Brain microvascular endothelial cell (primary cell): ENCODE data around the gene PTPRN2.
"Not testable (repeated sequence)": the region's sequence is repeated elsewhere in the genome, so short reads cannot be mapped to it uniquely, and the experiment has no call there.

ENCODE experiments used
- DNase-seq: peaks from one replicate; pipeline ENCODE4 v3.0.0-alpha.2; 2020
- H3K27ac ChIP-seq: fragments of 250-450 bp; sonication (Bioruptor Pico); 2 replicates; pipeline ENCODE4 v1.5.1; 2020; ENCODE audit warnings: mild to moderate bottlenecking, moderate library complexity
- H3K27me3 ChIP-seq: fragments of 250-450 bp; sonication (Bioruptor Pico); replicated peaks from 2 replicates; pipeline ENCODE4 v1.5.1; 2020; ENCODE audit warnings: mild to moderate bottlenecking
- H3K36me3 ChIP-seq: fragments of 250-450 bp; sonication (Bioruptor Pico); replicated peaks from 2 replicates; pipeline ENCODE4 v1.5.1; 2020; ENCODE audit warnings: mild to moderate bottlenecking
- H3K4me3 ChIP-seq: 2 replicates; pipeline ENCODE4 v1.5.1; 2011; ENCODE audit warnings: low read depth, mild to moderate bottlenecking, control low read depth, low read length, moderate library complexity
- CTCF ChIP-seq: IDR thresholded peaks from 2 replicates; pipeline ENCODE4 v1.5.1; 2011; ENCODE audit warnings: low read depth, mild to moderate bottlenecking, moderate library complexity, low read length, control low read depth, inconsistent platforms; ENCODE audit errors: missing control alignments
- in situ Hi-C: cut with HindIII; loops from 2 replicates; pipeline ENCODE4 v1.10.0; 2017; ENCODE audit warnings: low sequenced_read_pairs, low pct_ligation_motif_present

Gene PTPRN2

GRCh38 chr7:158431941-158432347, 155.7 kb downstream of the PTPRN2 start:
- Histone ChIP-seq H3K27me3 (no peaks in the 10 kb centered on the region), H3K4me3 (no peak overlapping the region), H3K27ac (peak overlapping the region; percentile 96), H3K36me3 (no peaks in the 10 kb centered on the region)
- DNase-seq, result peak; percentile 99
- TF ChIP-seq CTCF, result no peak
- in situ Hi-C loops, result no loop called here

- no peak for TF ChIP-seq CTCF
- Histone ChIP-seq H3K4me3 (no peak overlapping the region), H3K27me3 (no peaks in the 10 kb centered on the region), H3K27ac (peak overlapping the region; percentile 96), H3K36me3 (no peaks in the 10 kb centered on the region)
- DNase-seq, result no peak
- in situ Hi-C loops, result no loop called here
Measured at GRCh38 chr7:158431055-158431940, 156.3 kb downstream of the PTPRN2 start.

- Histone ChIP-seq H3K27ac (no peak overlapping the region), H3K36me3 (no peaks in the 10 kb centered on the region), H3K27me3 (no peaks in the 10 kb centered on the region), H3K4me3 (no peak overlapping the region)
- no peak for DNase-seq
- in situ Hi-C loops, result no loop called here
- no peak for TF ChIP-seq CTCF
Measured at GRCh38 chr7:158430308-158431034, 157.2 kb downstream of the PTPRN2 start.

- in situ Hi-C loops, result no loop called here
- Histone ChIP-seq H3K27me3 (no peaks in the 10 kb centered on the region), H3K36me3 (no peaks in the 10 kb centered on the region), H3K4me3 (no peak overlapping the region), H3K27ac (no peak overlapping the region)
- DNase-seq, result no peak
- no peak for TF ChIP-seq CTCF
Measured at GRCh38 chr7:158428837-158429753, 158.5 kb downstream of the PTPRN2 start.

- in situ Hi-C loops, result no loop called here
- no peaks in the 10 kb centered on the region for H3K36me3 ChIP-seq
- no peak overlapping the region for H3K4me3 ChIP-seq
- DNase-seq, result no peak
- H3K27me3 ChIP-seq, result no peaks in the 10 kb centered on the region
- H3K27ac ChIP-seq, result no peak overlapping the region
- no peak for TF ChIP-seq CTCF
Measured at GRCh38 chr7:158428131-158428836, 159.3 kb downstream of the PTPRN2 start.

- H3K27ac ChIP-seq, H3K27me3 ChIP-seq, H3K4me3 ChIP-seq, DNase-seq, H3K36me3 ChIP-seq, in situ Hi-C loops: not testable (repeated sequence)
Measured at GRCh38 chr7:158425676-158426075, 161.9 kb downstream of the PTPRN2 start.
